Measurements from ENCODE around the gene UBE2I.
"Not testable (repeated sequence)": the region's sequence is repeated elsewhere in the genome, so short reads cannot be mapped to it uniquely, and the experiment has no call there.

- not testable (repeated sequence) for TF ChIP-seq ZNF274 (IDR thresholded peaks at IDR 0.05; ENCODE audit: low read depth, low read length); YY1 (IDR thresholded peaks at IDR 0.05; ENCODE audit: insufficient read depth, insufficient read length)
Observed at GRCh38 chr16:1292208-1292607, 17.2 kb upstream of the UBE2I start.
